SK-N-MC (cell line): Measurements from ENCODE around the gene CCIN.

Source experiments
- DNase-seq: peaks from one replicate; pipeline ENCODE4 v3.0.0-alpha.2; 2011; ENCODE audit warnings: low read depth, low spot score
- H3K27ac ChIP-seq: fragments of 200-600 bp; sonication (generic); 2 replicates; pipeline ENCODE4 v1.5.1; 2016; ENCODE audit warnings: mixed run types
- H3K36me3 ChIP-seq: fragments of 200-600 bp; sonication (generic); 2 replicates; pipeline ENCODE4 v1.6.1; 2017; ENCODE audit warnings: antibody characterized with exemption, low read length, mixed read lengths; ENCODE audit not compliant: insufficient read depth
- H3K4me3 ChIP-seq: fragments of 200-600 bp; sonication (generic); 2 replicates; pipeline ENCODE4 v1.5.1; 2016
- H3K9ac ChIP-seq: fragments of 200-600 bp; sonication (generic); 2 replicates; pipeline ENCODE4 v1.8.0; 2017; ENCODE audit warnings: mixed run types, mixed read lengths; ENCODE audit not compliant: insufficient read length
- H3K9me3 ChIP-seq: fragments of 200-600 bp; sonication (generic); 2 replicates; pipeline ENCODE4 v1.6.1; 2017; ENCODE audit warnings: low read depth, mild to moderate bottlenecking, antibody characterized with exemption, low read length, moderate library complexity, mixed read lengths
- EZH2 ChIP-seq: fragments of 200-600 bp; sonication (generic); IDR thresholded peaks from one replicate; pipeline ENCODE4 v1.6.1; 2017; ENCODE audit warnings: antibody characterized with exemption
- FOXP2 ChIP-seq: optimal IDR thresholded peaks from 2 replicates; pipeline ENCODE3; 2011; ENCODE audit warnings: mild to moderate bottlenecking, moderate library complexity; ENCODE audit not compliant: insufficient read depth; ENCODE audit errors: extremely low read length, control extremely low read depth
- POLR2AphosphoS5 ChIP-seq: IDR thresholded peaks from 2 replicates; pipeline ENCODE4 v1.6.1; 2012; ENCODE audit warnings: mild to moderate bottlenecking, low read depth, low read length, borderline replicate concordance

The CCIN gene

DNA sequence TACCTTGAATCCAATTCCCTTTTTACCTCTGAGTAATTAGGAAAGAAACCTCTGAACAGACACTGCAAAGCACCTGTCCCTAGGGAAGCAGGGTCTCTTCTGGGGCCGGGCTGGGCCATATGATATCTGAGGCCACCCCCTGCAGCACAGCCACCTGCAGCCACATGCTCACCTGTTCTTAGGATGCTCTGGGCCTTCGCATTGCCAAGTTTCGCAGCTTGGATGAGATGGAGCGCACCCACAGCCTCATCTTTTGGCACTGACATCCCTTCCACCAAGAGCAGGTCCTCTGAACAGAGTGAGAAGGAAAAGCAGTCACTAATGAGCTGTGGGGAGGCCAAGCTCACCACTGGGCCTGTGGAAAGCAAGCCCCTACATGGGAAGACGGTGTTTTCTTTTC, 48.8 kb downstream of the CCIN start:
- no peak for DNase-seq
- H3K36me3 ChIP-seq = peaks cover 76% of the 10 kb centered on the region
- H3K9me3 ChIP-seq = no peaks in the 10 kb centered on the region
- no peak overlapping the region for H3K27ac ChIP-seq
- H3K4me3 ChIP-seq = no peak overlapping the region
- TF ChIP-seq EZH2 = no peak
- TF ChIP-seq POLR2AphosphoS5 = no peak
- no peak for TF ChIP-seq FOXP2
- H3K9ac ChIP-seq = no peak overlapping the region

DNA sequence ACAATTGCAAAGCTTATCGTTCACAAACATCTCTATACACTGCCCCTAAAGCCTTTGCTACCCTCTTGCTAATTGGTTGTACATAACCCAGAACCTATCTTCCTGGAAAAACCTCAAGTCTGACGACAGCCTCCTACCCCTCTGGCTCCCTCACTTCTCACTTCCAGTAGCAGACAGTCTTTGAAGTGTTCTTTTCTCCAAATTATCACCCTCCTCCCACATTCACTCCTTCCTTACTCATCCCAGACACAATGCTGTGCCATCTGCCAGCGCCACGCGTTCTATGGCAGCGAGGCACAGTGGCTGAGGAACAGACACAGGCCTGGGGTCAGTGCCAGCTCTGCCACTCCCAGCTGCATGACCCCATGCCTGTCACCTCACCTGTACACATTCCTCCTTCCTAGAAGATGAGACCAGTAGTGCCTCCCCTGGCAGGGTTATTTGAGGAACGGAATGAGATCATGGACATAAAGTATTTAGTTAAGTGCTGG, 49.3 kb downstream of the CCIN start:
- peaks cover 76% of the 10 kb centered on the region for H3K36me3 ChIP-seq
- no peak overlapping the region for H3K9ac ChIP-seq
- no peak for DNase-seq

More for the DNA sequence above, 49.3 kb downstream of the CCIN start:
- H3K4me3 ChIP-seq = no peak overlapping the region
- no peaks in the 10 kb centered on the region for H3K9me3 ChIP-seq
- TF ChIP-seq FOXP2 (no peak), EZH2 (no peak), POLR2AphosphoS5 (no peak)
- H3K27ac ChIP-seq = no peak overlapping the region
